Measurements from ENCODE around the gene CAP1.

CAP1 gene

GRCh38 chr1:40059338-40059959 is 18.9 kb downstream of the CAP1 start:
- peak; percentile 73 for DNase-seq (ENCODE audit: low read depth)

- DNase-seq (ENCODE audit: low read depth) = no peak
Measured at GRCh38 chr1:40059960-40060750, 19.6 kb downstream of the CAP1 start.

DNA sequence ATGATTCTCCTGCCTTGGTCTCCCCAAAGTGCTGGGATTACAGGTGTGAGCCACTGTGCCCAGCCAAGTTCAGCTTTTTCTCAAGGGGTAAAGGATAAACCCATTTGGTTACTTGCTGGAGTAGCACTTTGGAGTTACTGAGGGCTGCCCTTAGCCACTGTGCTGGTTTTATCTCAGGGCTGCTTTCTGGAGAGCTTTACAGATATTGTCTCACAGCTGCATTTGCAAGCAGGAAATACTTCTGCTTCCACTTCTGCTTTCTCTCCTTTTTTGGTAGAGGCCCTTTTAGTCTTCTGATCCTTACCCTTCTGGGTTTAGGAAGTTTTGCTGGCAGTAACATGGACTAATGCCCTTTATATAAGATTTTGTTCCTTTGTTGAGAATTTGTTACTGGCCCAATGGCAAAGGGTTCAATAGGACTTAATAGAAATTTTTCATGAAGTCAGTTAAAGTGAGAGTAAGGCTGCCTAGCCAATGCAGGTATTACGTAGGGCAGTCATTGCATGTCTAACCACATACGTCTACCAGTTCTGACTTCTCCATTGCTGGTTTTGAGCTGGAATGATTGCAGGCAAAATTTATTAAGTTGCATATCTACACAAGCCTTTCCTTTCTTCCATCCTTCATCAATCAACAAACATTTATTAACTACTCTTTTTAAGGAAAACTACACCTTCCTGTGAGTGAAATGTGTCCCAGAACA is 24.4 kb downstream of the CAP1 start:
- no peak for DNase-seq (ENCODE audit: low read depth)

- peak; percentile 53 for DNase-seq (ENCODE audit: low read depth)
Measured at GRCh38 chr1:40067023-40067422, 26.5 kb downstream of the CAP1 start.

GRCh38 chr1:40067851-40068250 is 27.3 kb downstream of the CAP1 start:
- DNase-seq (ENCODE audit: low read depth) = no peak

DNA sequence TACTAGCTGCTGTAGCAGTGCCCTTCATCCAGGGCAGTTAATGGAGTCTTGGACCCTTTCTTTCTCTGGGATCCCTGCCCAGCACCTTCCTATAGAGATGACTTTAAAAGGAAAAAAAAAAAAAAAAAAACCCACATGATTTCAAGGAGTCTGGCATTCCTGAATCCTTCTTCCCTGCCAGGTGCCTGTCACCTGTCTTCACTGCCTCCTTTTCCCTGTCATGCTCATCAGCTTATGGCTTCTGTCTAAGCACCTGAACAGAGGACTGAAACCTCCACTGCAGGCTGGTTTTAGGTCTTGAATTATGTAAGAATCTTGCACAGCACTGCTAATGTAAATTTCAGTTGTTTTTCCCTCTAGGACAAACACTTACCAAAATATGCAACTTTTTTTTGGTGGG is 31.6 kb downstream of the CAP1 start:
- no peak for DNase-seq (ENCODE audit: low read depth)

GRCh38 chr1:40073062-40073461 is 32.5 kb downstream of the CAP1 start:
- DNase-seq (ENCODE audit: low read depth) = no peak

GRCh38 chr1:40075266-40075665 is 34.7 kb downstream of the CAP1 start:
- no peak for DNase-seq (ENCODE audit: low read depth)

DNA sequence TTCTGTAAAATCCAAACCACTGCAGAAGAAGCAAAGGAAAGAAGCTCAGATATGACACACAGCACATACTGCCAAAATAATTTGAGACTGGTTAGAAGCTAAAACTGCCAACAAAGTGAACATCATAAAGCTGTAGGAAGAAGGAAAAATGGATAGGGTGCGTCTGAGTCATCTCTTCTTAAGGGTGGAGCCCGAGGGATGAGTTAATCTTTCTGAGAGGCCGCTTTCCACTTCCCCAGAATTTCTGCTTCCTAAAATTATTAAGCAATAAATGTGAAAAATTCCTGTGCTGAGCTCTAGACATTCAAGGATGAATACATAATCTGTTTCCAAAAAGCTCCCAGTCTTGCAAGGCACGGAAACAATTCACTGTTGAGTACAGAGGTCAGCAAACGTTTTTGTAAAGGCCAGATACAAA is 36.4 kb downstream of the CAP1 start:
- DNase-seq (ENCODE audit: low read depth) = peak; percentile 90

DNA sequence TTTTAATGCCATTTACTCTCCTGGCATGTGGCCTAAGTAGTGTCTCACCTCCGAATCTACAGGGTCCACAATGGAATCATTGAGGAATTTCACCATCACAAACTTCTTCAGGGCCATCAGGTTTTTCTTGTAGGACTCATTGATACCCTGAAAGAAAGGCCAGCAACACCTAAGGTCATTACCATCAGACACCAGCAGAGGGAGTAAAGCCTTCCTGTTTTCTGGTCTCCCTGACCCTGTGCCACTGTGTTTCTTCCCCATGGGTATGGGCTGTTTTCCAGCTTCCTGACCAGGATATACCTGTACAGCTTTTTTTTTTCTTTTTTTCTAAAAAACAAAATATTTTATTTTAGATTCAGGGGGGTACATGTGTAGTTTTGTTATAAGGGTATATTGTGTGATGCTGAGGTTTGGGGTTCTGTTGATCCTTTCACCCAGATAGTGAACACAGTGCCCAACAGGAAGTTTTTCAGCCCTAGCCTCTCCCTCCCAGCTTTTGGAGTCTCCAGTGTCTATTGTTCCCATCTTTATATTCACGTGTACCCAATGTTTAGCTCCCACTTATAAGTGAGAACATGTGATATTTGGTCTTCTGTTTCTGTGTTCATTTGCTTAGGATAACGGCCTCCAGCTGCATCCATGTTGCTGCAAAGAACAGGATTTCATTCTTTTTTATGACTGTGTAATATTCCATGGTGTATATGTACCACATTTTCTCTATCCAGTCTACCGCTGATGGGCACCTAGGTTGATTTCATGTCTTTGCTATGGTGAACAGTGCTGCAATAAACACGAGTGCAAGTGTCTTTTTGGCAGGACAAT is 38.2 kb downstream of the CAP1 start:
- DNase-seq (ENCODE audit: low read depth) = peak; percentile 49

DNA sequence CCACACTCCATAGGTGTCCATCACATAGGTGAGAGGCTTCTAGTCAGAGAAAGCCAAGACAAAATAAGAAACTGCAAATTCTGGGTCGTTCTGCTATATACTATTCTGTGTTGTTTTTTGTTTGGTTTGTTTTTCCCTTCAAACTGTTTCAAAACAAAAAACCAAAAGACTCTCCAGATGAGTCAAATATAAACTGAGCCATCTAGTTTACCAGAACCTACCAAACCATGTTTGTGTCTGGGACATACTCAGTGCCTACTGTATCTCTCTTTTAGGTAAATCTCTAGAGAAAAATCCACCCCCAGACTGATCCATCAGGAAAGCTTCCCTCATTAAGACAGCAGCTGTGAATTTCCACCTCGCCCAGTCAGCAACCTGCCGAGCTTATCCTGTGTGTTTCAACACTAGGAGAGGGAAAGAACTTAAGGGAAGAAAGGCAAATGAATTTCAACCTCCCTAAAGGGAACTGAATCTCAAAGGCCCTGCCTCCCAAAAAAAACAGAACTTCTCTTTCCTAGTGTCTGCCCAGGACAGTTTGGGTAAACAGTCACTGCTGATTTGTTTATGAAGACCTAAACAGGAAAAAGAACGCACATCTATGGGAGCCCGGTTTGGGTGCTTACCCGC is 39.4 kb downstream of the CAP1 start:
- DNase-seq (ENCODE audit: low read depth) = no peak

- DNase-seq (ENCODE audit: low read depth) = no peak
Measured at GRCh38 chr1:40081871-40082270, 41.3 kb downstream of the CAP1 start.

GRCh38 chr1:40084750-40085149 is 44.2 kb downstream of the CAP1 start:
- DNase-seq (ENCODE audit: low read depth) = peak; percentile 80

DNA sequence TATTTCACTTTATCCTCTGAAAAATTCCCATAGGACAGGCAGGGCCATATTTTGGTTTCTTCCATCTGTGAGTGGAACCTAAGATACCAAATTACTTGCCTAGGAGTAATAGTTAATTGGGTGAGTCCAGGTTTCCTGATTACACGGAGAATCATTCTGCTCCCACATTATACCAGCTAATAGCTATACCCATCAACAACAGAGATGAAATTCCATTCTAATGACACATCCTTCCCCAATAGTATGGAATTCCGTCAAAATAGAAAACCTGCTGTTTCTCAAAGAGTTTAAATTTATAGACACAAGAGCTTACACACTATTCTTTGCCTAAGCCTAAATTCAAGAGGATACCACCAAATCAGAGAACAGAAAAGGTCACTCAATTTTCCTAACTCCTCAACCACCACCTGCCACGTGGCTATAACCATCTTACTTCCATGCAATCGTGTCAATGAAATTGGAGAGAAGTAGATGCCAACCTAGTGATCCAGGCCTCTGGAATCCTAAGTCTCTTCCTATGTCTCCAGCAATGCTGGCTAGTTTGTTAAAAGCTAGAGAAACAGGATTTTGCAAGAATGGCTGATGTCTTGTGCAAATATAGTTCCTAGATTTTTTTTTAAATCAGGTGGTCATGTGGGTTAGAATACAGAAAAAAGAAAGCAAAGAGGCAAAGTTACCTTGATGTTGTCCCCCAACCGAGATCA is 50.3 kb downstream of the CAP1 start:
- no peak for DNase-seq (ENCODE audit: low read depth)

DNA sequence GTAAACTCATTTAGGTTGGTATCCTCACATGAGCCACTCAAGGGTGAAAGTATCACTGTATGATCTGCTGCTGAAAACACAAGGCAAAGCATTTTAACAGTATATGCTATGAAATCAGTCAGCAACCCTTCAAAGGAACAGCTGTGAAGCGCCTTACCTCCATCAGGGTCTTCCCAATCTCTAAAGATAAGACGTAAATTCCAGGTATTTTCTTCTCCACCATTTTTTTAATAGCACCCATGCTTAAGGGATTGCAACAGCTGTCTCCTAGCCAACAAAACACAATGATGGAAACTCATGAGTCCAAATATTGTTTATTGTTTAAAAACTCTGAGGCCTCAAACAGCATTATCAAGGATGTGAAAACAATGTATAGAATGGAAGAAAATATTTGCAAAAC is 51.7 kb downstream of the CAP1 start:
- peak; percentile 51 for DNase-seq (ENCODE audit: low read depth)

DNA sequence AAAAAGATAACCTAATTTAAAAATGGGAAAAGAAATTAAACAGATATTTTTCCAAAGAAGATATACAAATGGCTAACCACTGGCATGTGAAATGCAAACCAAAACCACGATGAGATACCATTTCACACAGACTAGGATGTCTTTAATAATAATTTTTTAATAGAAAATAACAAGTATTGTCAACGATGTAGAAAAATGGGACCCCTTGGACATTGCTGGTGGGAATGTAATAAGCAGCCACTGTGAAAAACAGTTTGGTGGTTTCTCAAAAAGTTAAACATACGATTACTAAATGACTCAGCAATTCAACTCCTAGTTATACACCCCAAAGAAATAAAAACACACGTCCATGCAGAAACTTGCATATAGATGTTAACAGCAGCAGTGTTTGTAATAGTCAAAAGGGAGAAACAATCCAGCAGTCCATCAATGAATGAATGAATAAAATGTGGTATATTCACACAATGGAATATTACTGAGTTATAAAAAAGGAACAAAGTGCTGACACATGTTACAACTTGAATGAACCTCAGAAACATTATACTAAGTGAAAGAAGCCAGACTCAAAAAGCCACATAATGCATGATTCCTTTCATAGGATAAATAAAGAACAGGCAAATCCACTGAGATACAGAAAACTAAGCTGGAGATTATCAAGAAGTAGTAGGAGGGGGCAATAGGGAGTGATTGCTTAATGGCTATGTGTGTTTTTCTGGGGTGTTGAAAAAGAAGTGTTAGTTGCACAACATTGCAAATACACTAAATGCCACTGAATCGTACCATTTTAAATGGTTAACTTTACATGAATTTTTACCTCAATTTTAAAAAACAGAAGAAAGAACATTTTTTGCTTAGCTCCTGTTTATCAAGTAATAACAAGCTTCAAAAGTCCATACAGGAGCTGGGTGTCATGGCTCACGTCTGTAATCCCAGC is 52.4 kb downstream of the CAP1 start:
- DNase-seq (ENCODE audit: low read depth) = peak; percentile 69

GRCh38 chr1:40094466-40095110 is 54.1 kb downstream of the CAP1 start:
- no peak for DNase-seq (ENCODE audit: low read depth)

DNA sequence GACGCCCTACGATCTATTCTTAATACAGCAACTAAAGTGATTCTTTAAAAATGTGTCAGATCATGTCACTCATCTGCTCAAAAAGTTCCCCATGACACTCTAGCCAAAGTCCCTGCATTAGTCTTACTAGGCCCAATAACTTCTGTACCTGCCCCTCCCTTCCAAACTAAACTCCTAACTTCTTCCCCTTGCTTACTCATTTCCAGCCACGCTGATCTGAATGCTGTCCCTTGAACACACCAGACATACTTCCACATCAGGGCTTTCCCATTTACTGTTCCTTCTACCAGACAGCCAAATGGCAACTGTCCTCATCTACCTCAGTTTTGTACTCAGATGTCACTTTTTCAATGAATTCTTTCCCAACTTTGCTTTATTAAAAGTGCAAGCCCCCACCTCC is 55.3 kb downstream of the CAP1 start:
- DNase-seq (ENCODE audit: low read depth) = no peak

GRCh38 chr1:40096646-40096976 is 56.1 kb downstream of the CAP1 start:
- DNase-seq (ENCODE audit: low read depth) = no peak

All from amniotic epithelial cell (primary cell).